Fibroblast of pulmonary artery (primary cell): Measurements from ENCODE around the gene MAP1LC3A.
"Not testable (repeated sequence)": the region's sequence is repeated elsewhere in the genome, so short reads cannot be mapped to it uniquely, and the experiment has no call there.

Source experiments
- DNase-seq: peaks from one replicate; pipeline ENCODE4 v3.0.0-alpha.2; 2010; ENCODE audit warnings: low read depth
- H3K4me3 ChIP-seq: replicated peaks from 2 replicates; pipeline ENCODE4 v1.5.1; 2011; ENCODE audit warnings: low read depth, mild to moderate bottlenecking, control low read depth, low read length, moderate library complexity
- CTCF ChIP-seq: IDR thresholded peaks from 2 replicates; pipeline ENCODE4 v1.5.1; 2011; ENCODE audit warnings: mild to moderate bottlenecking, control low read depth, low read length, inconsistent platforms; ENCODE audit errors: missing control alignments

MAP1LC3A gene

GRCh38 chr20:34558320-34559218 lies at the start of gene MAP1LC3A:
Gene MAP1LC3A (plus strand): TSS chr20:34558718. CDS start chr20:34558869, 151 bp downstream.
- TF ChIP-seq CTCF, result no peak
- H3K4me3 ChIP-seq, result peak within 1 kb of the TSS; percentile 78
- peak; percentile 97 for DNase-seq

GRCh38 chr20:34510575-34510974 lies 47.9 kb upstream of the MAP1LC3A start:
- no peak for DNase-seq
- TF ChIP-seq CTCF, result no peak

GRCh38 chr20:34511891-34512265 lies 46.6 kb upstream of the MAP1LC3A start:
- DNase-seq, result no peak
- H3K4me3 ChIP-seq, result no peak overlapping the region
- TF ChIP-seq CTCF, result no peak

More at GRCh38 chr20:34510575-34510974, 47.9 kb upstream of the MAP1LC3A start:
- no peak overlapping the region for H3K4me3 ChIP-seq

GRCh38 chr20:34512266-34512954 lies 46.1 kb upstream of the MAP1LC3A start:
- no peak overlapping the region for H3K4me3 ChIP-seq
- TF ChIP-seq CTCF, result no peak
- peak; percentile 8 for DNase-seq

- H3K4me3 ChIP-seq, result no peak overlapping the region
- peak; percentile 14 for DNase-seq
- TF ChIP-seq CTCF, result no peak
Measured at GRCh38 chr20:34512955-34513419, 45.5 kb upstream of the MAP1LC3A start.

GRCh38 chr20:34514034-34514433 lies 44.5 kb upstream of the MAP1LC3A start:
- not testable (repeated sequence) for DNase-seq, H3K4me3 ChIP-seq

- peak overlapping the region; percentile 91 for H3K4me3 ChIP-seq
- no peak for TF ChIP-seq CTCF
- no peak for DNase-seq
Measured at GRCh38 chr20:34514897-34515483, 43.5 kb upstream of the MAP1LC3A start.
